Hepatocyte (in vitro differentiated cells): ENCODE results near the gene NFKBIA. TPM values are rescaled to one million over a fixed set of nuclear protein-coding genes. Genes with fewer than 3 reads are reported as not detected.
A peak's percentile ranks its signal among the peaks of the same experiment; 100 is the strongest.

ENCODE experiments used
- DNase-seq: peaks from one replicate; pipeline ENCODE4 v3.0.0-alpha.2; 2016; ENCODE audit warnings: low spot score
- H2AFZ ChIP-seq: fragments of 200-600 bp; sonication (generic); 2 replicates; pipeline ENCODE4 v1.6.0; 2016; ENCODE audit warnings: antibody characterized with exemption, mild to moderate bottlenecking
- H3K27ac ChIP-seq: fragments of 200-600 bp; sonication (generic); 2 replicates; pipeline ENCODE4 v1.5.1; 2016; ENCODE audit warnings: mild to moderate bottlenecking
- H3K27me3 ChIP-seq: fragments of 200-600 bp; sonication (generic); 2 replicates; pipeline ENCODE4 v1.6.1; 2016
- H3K36me3 ChIP-seq: fragments of 200-600 bp; sonication (generic); replicated peaks from 2 replicates; pipeline ENCODE4 v1.5.1; 2016; ENCODE audit warnings: low read depth; ENCODE audit not compliant: insufficient read depth
- H3K4me1 ChIP-seq: fragments of 200-600 bp; sonication (generic); 2 replicates; pipeline ENCODE4 v1.5.1; 2016; ENCODE audit warnings: mild to moderate bottlenecking, moderate library complexity; ENCODE audit not compliant: insufficient read depth
- H3K4me2 ChIP-seq: fragments of 200-600 bp; sonication (generic); 2 replicates; pipeline ENCODE4 v1.6.0; 2016
- H3K4me3 ChIP-seq: fragments of 200-600 bp; sonication (generic); 2 replicates; pipeline ENCODE4 v1.5.1; 2016; ENCODE audit warnings: mild to moderate bottlenecking
- H3K79me2 ChIP-seq: fragments of 200-600 bp; sonication (generic); 2 replicates; pipeline ENCODE4 v1.6.0; 2017; ENCODE audit warnings: mild to moderate bottlenecking
- H3K9me2 ChIP-seq: fragments of 200-600 bp; sonication (generic); replicated peaks from 2 replicates; pipeline ENCODE4 v1.6.0; 2017; ENCODE audit warnings: mild to moderate bottlenecking; ENCODE audit not compliant: insufficient read depth
- H3K9me3 ChIP-seq: fragments of 200-600 bp; sonication (generic); 2 replicates; pipeline ENCODE4 v1.5.1; 2016; ENCODE audit warnings: low read depth, mild to moderate bottlenecking
- H4K20me1 ChIP-seq: fragments of 200-600 bp; sonication (generic); 2 replicates; pipeline ENCODE4 v1.6.0; 2016; ENCODE audit warnings: mild to moderate bottlenecking; ENCODE audit not compliant: insufficient read depth, poor library complexity, severe bottlenecking
- EZH2 ChIP-seq: fragments of 200-600 bp; sonication (generic); IDR thresholded peaks from 2 replicates; pipeline ENCODE4 v1.6.1; 2016; ENCODE audit warnings: antibody characterized with exemption, mild to moderate bottlenecking, borderline replicate concordance
- EZH2phosphoT487 ChIP-seq: fragments of 200-600 bp; sonication (generic); IDR thresholded peaks from one replicate; pipeline ENCODE4 v1.6.1; 2018; ENCODE audit warnings: antibody characterized with exemption, mild to moderate bottlenecking, low read depth, moderate library complexity; ENCODE audit not compliant: unreplicated experiment, severe bottlenecking
- WGBS: methylation state at CpG from one replicate; pipeline ENCODE4 v1.1.6; 2016; ENCODE audit warnings: low lambda C conversion rate; ENCODE audit errors: missing lambda C conversion rate; 5-methylcytosine and 5-hydroxymethylcytosine counted together
- polyA plus RNA-seq: library from polyadenylated mRNA; unstranded; fragments of >200 nt; fragmentation: Nextera tagmentation; extraction: Ambion mirVana; gene quantifications from 2 replicates; pipeline ENCODE4 v1.2.1, GENCODE V29; 2016
- total RNA-seq: library from RNA; depleted of rRNA; stranded (reverse); fragments of >200 nt; gene quantifications from 2 replicates; pipeline ENCODE4 v1.2.3, GENCODE V29; 2014
- TF ChIP-seq, protein P1 (sequence below): fragments of 200-600 bp; sonication (generic); IDR thresholded peaks from 2 replicates; pipeline ENCODE4 v1.5.1; 2016; ENCODE audit warnings: antibody characterized with exemption, mild to moderate bottlenecking; ENCODE audit not compliant: poor library complexity

NFKBIA gene
- total and polyA plus RNA-seq, 2 experiments from 2014 or later: 252 to 345 TPM

DNA sequence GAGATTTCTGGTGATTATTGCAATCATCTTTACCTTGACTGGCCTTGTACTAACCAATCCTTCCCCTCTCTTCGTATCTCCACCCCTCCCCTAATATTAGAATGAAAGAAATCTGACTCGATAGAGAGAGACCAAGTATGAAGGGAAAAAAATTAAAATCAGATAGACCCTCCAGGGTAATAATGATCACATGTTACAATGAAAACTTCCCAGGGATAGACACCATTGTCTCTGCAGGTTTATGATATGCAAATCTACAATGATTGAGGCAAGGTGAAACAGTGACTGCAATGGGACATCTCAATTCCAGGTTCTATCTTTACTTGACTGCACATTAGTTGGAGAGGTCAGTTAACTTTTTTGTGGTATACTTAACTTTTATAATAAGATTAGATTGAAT, 1.5 kb upstream of the NFKBIA start:
- Histone ChIP-seq H3K4me2 (peak overlapping the region; percentile 92), H3K9me3 (no peaks in the 10 kb centered on the region)

DNA sequence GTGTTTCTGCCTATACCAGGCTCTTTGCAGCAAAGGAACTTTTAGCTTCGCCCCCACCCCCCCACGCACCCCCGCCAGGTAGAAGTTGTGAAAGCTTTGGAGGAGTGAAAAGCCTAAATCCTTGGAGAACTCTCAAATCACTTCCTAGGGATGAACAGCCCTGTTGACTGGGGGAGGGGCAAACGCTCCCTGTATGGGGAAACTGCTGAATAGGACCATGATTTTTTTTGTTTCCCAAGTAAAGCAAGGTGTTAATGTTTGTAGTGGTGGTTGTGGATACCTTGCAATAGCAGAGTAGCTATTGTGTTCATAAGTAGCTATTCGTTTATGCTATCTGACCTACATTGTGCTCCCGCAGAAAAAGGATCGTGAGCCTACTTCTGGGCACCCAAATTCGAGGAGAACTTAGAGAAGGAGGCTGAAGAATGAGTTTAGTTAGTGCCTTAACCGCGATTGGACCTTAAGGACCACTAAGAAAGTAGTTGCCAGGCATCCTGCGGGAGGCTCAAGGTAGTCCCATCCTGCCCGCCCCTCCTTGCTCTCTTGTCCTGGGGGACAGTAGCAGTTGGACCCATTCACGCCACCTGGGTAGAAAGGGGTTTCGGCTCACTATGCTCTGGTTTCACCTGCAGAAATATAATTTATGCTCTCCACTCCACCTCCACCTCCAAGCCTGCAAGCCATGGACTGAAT, 901 bp upstream of the NFKBIA start:
- H3K79me2 ChIP-seq: peaks cover 38% of the 10 kb centered on the region
- DNase-seq: peak; percentile 56
- peaks cover 25% of the 10 kb centered on the region for H4K20me1 ChIP-seq
- WGBS: 34% methylated on average over 14 of the region's 14 CpGs
- no peaks in the 10 kb centered on the region for H3K9me2 ChIP-seq
- H3K9me3 ChIP-seq: no peaks in the 10 kb centered on the region
- H3K27me3 ChIP-seq: no peaks in the 10 kb centered on the region
- H3K4me3 ChIP-seq: peak overlapping the region; percentile 12
- H2AFZ ChIP-seq: peak overlapping the region; percentile 79
- H3K4me2 ChIP-seq: peak overlapping the region; percentile 92
- TF ChIP-seq EZH2phosphoT487 (no peak), EZH2 (no peak)
- TF ChIP-seq, protein P1, sequence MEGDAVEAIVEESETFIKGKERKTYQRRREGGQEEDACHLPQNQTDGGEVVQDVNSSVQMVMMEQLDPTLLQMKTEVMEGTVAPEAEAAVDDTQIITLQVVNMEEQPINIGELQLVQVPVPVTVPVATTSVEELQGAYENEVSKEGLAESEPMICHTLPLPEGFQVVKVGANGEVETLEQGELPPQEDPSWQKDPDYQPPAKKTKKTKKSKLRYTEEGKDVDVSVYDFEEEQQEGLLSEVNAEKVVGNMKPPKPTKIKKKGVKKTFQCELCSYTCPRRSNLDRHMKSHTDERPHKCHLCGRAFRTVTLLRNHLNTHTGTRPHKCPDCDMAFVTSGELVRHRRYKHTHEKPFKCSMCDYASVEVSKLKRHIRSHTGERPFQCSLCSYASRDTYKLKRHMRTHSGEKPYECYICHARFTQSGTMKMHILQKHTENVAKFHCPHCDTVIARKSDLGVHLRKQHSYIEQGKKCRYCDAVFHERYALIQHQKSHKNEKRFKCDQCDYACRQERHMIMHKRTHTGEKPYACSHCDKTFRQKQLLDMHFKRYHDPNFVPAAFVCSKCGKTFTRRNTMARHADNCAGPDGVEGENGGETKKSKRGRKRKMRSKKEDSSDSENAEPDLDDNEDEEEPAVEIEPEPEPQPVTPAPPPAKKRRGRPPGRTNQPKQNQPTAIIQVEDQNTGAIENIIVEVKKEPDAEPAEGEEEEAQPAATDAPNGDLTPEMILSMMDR: no peak
- peaks cover 40% of the 10 kb centered on the region for H3K4me1 ChIP-seq
- peaks cover 4% of the 10 kb centered on the region for H3K36me3 ChIP-seq
- H3K27ac ChIP-seq: peak overlapping the region; percentile 100

More for the DNA sequence above, 1.5 kb upstream of the NFKBIA start:
- peak overlapping the region; percentile 100 for H3K27ac ChIP-seq
- H3K27me3 ChIP-seq: no peaks in the 10 kb centered on the region
- WGBS: 45% methylated on average over 2 of the region's 2 CpGs
- no peak for DNase-seq
- H3K36me3 ChIP-seq: peaks cover 4% of the 10 kb centered on the region
- peaks cover 35% of the 10 kb centered on the region for H3K4me1 ChIP-seq
- peaks cover 23% of the 10 kb centered on the region for H4K20me1 ChIP-seq
- H3K9me2 ChIP-seq: no peaks in the 10 kb centered on the region
- peaks cover 35% of the 10 kb centered on the region for H3K79me2 ChIP-seq
- H3K4me3 ChIP-seq: no peak overlapping the region
- TF ChIP-seq EZH2: no peak
- no peak for TF ChIP-seq EZH2phosphoT487
- TF ChIP-seq, protein P1: no peak
- H2AFZ ChIP-seq: no peak overlapping the region

DNA sequence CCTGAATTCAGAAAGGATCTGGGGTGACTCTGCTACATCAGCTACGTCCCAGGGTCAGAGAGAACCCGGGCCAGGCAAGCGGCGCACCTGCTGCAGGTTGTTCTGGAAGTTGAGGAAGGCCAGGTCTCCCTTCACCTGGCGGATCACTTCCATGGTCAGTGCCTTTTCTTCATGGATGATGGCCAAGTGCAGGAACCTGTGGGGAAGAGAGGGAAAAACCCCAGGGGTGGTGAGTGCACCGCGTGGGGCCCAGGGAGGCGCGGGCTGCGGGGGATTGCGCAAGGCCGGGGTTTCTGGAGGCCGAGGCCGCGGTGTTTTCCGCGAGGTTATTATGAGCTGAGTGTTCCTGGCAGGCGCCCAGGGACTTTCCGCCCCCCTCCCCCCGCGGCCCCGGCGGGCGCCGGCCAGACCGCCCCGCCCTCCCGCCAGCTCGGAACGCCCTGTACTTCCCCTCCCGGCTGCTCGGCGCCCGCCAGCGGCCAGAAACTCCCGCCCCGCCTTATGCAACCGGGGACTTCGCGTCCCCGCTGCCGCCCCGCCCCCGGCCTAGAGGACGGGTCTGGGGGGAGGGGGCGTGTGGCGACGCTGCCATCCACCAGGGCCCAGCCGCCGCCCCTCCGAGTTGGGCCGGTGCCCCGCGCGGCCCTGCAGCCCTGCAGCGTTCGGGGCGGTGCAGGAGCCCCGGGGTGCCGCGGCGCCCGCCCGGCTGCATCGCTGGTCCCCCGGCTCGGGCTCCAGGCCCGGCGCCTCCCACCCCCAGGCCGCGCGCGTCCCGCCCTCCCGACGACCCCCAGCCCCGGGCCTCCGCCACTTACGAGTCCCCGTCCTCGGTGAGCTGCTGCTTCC, 723 bp downstream of the NFKBIA start:
- TF ChIP-seq, protein P1: no peak
- TF ChIP-seq EZH2 (no peak), EZH2phosphoT487 (no peak)
- Histone ChIP-seq H3K36me3 (peaks cover 4% of the 10 kb centered on the region), H2AFZ (no peak overlapping the region), H3K79me2 (peaks cover 38% of the 10 kb centered on the region), H3K4me1 (peaks cover 40% of the 10 kb centered on the region), H4K20me1 (peaks cover 25% of the 10 kb centered on the region), H3K4me2 (peak overlapping the region; percentile 92), H3K9me3 (no peaks in the 10 kb centered on the region), H3K4me3 (peak overlapping the region; percentile 90), H3K9me2 (no peaks in the 10 kb centered on the region), H3K27me3 (no peaks in the 10 kb centered on the region), H3K27ac (peak overlapping the region; percentile 100)
- DNase-seq: peak; percentile 97
- 6% methylated on average over 7 of the region's 81 CpGs for WGBS
